Hindlimb muscle (tissue), 1 donor: Measurements from ENCODE around the gene LACRT. TPM values are rescaled to one million over a fixed set of nuclear protein-coding genes. Genes with fewer than 3 reads are reported as not detected.

Experiments
- DNase-seq: peaks from one replicate; pipeline ENCODE4 v3.0.0-alpha.2; 2013
- polyA plus RNA-seq: library from polyadenylated mRNA; unstranded; fragments of 120-200 nt; gene quantifications from one replicate; pipeline ENCODE4 v1.2.1, GENCODE V29; 2013; ENCODE audit not compliant: insufficient read length

LACRT gene
- polyA plus RNA-seq, 1 donor: not detected

- no peak for DNase-seq
These were observed 35.7 kb downstream of the LACRT start for GRCh38 chr12:54598970-54599369.

- DNase-seq: peak; percentile 62
These were observed 38.2 kb downstream of the LACRT start for GRCh38 chr12:54596526-54596946.

GRCh38 chr12:54595471-54595870 lies 39.2 kb downstream of the LACRT start:
- no peak for DNase-seq

GRCh38 chr12:54593725-54594124 lies 41.0 kb downstream of the LACRT start:
- no peak for DNase-seq

- DNase-seq: no peak
These were observed 41.6 kb downstream of the LACRT start for GRCh38 chr12:54593135-54593534.

GRCh38 chr12:54592316-54592715 lies 42.4 kb downstream of the LACRT start:
- DNase-seq: no peak

- no peak for DNase-seq
These were observed 43.6 kb downstream of the LACRT start for GRCh38 chr12:54590978-54591591.

- DNase-seq: no peak
These were observed 44.7 kb downstream of the LACRT start for GRCh38 chr12:54589964-54590363.

GRCh38 chr12:54588890-54589267 lies 45.8 kb downstream of the LACRT start:
- DNase-seq: no peak

GRCh38 chr12:54588110-54588889 lies 46.4 kb downstream of the LACRT start, which contains the start of gene PPP1R1A:
Gene PPP1R1A (minus strand): TSS chr12:54588659. CDS start chr12:54588488, 171 bp downstream.
- DNase-seq: no peak

GRCh38 chr12:54587315-54587873 lies 47.3 kb downstream of the LACRT start:
- DNase-seq: no peak

GRCh38 chr12:54586620-54587019 lies 48.1 kb downstream of the LACRT start:
- DNase-seq: no peak

GRCh38 chr12:54585243-54585642 lies 49.5 kb downstream of the LACRT start:
- DNase-seq: no peak

GRCh38 chr12:54584128-54584527 lies 50.6 kb downstream of the LACRT start:
- no peak for DNase-seq

- no peak for DNase-seq
These were observed 51.0 kb downstream of the LACRT start for GRCh38 chr12:54583726-54584125.

- no peak for DNase-seq
These were observed 53.3 kb downstream of the LACRT start for GRCh38 chr12:54581412-54581811.

Other genes starting within 250 kb of the LACRT start
- gene ITGA5, start 215.6 kb downstream of the LACRT start, polyA plus RNA-seq: 112 TPM
- gene GTSF1, start 161.3 kb downstream of the LACRT start, polyA plus RNA-seq: not detected
- 7.1 TPM for gene NCKAP1L, start 137.1 kb downstream of the LACRT start, polyA plus RNA-seq
- gene PDE1B, start 85.3 kb downstream of the LACRT start, polyA plus RNA-seq: 4.8 TPM
- gene PPP1R1A, start 46.2 kb downstream of the LACRT start, polyA plus RNA-seq: 70.6 TPM
- gene DCD, start 13.5 kb upstream of the LACRT start, polyA plus RNA-seq: not detected
- gene MUCL1, start 219.6 kb upstream of the LACRT start, polyA plus RNA-seq: not detected